GM18498 (cell line): ENCODE results near the gene KAZALD1.

Experiments used
- ATAC-seq: cut with Tn5 transposase; IDR thresholded peaks from one replicate; pipeline ENCODE4 v1.9.1; 2021; ENCODE audit warnings: mild to moderate bottlenecking, moderate library complexity; ENCODE audit not compliant: unreplicated experiment

Gene KAZALD1, protein sequence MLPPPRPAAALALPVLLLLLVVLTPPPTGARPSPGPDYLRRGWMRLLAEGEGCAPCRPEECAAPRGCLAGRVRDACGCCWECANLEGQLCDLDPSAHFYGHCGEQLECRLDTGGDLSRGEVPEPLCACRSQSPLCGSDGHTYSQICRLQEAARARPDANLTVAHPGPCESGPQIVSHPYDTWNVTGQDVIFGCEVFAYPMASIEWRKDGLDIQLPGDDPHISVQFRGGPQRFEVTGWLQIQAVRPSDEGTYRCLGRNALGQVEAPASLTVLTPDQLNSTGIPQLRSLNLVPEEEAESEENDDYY

DNA sequence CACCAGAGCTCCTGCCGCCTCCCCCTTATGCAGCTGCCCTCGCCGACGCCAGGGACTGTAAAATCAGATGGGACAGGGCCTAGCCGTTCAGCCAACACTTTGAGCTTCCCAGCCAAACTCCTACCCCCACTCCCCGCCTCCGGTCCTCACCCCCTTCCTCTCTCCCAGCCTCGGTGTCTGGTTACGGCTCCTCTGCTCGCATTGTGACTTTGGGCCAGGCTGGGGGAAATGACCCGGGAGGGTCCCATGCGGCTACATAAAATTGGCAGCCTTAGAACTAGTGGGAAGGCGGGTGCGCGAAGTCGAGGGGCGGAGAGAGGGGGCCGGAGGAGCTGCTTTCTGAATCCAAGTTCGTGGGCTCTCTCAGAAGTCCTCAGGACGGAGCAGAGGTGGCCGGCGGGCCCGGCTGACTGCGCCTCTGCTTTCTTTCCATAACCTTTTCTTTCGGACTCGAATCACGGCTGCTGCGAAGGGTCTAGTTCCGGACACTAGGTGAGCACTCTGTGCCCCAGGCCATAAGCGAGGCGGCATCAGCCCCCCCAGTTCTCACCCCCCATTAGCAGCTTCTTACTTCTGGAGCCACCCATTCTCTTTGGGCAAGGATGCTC lies at the start of gene KAZALD1:
KAZALD1 (plus strand) TSS at position 366 of the 608 bp plus-strand sequence. CDS start 604 bp downstream, outside the sequence.
- ATAC-seq, result no peak

DNA sequence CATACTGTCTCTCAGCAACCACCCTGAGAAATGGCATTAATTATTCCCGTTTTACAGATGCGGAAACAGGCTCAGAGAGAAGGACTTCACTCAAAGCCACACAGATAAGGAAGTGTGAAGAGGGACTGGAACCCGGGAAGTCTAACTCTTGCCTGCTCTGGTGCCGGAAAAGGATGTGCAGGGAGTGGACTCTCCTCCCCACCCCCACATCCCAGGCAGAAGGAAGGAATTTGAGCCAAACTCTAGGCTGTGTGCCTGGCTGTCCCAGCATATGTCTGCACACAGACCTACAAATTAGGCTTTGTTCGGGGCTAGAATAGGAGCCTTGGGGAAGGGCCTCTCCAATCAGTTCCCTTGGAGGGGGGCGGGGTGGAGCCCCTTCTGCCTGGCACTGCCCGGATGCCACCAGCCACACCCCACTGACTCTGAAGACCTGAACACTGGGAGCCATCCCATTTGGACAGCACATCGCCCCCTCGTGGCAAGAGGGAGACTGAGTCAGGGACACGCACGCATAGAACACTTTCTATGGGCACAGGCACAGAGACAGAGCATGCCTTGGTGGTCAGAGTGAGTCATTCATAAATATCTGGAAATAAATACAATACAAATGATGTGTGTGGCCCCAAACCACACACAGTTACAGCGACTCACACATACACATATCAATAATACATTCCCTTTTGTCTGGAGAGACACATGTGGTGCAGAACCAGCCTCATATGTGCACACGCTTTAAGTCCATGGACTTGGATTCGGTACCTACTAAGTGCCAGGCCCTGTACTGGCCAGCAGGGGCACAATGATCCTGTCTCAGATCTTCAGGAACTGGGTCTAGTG lies 49.0 kb upstream of the KAZALD1 start:
- peak; percentile 83 for ATAC-seq

DNA sequence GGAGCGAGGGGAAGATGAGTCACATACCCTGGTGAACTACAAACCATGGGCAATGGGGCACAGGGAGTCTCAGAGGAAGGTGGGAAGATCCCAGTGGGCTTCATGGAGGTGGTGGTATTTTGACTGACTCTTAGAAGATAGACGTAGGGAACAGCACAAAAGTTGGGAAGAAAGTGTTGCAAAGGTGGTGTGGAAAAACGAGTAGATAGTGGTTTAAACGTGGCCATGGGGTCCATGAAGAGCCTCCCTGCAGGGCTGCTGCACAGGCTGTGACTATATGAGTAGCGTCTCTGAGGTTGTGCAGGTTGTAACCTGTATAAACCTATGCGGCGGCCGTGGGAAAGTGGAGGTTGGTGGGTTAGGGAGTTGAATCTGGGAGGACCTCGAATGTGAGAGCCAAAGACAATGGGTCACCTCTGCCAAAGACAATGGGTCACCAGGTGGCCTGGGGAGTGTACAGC lies 48.4 kb upstream of the KAZALD1 start:
- no peak for ATAC-seq

DNA sequence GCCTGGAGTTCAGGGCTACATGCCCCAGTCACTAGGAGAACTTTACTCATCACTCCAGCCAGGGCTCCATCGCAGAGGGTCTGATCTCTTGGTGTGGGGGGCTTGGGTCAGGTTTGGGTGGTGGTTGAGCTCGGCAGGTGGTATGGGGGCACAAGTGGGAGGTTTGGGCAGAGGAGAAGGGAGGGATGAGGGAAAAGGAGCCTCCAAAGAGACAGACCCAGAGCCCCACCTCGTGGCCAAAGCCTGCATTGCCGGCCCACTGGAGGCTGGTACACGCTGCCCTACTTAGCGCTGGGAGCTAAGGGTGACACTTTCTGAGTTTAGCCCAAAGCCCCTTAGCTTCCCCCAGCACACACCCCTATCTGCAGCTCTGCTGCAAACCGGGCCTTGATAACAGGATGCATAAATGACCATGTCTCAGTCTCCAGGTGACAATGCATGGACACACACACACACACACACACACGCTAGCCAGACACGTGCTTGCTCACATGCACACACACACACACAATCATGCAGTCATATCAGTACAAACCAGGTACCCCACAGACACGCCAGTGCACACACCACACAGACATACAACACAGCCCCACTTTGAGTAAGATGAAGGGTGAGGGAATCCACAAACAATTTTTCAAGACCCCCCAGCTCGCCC lies 47.4 kb upstream of the KAZALD1 start:
- no peak for ATAC-seq

DNA sequence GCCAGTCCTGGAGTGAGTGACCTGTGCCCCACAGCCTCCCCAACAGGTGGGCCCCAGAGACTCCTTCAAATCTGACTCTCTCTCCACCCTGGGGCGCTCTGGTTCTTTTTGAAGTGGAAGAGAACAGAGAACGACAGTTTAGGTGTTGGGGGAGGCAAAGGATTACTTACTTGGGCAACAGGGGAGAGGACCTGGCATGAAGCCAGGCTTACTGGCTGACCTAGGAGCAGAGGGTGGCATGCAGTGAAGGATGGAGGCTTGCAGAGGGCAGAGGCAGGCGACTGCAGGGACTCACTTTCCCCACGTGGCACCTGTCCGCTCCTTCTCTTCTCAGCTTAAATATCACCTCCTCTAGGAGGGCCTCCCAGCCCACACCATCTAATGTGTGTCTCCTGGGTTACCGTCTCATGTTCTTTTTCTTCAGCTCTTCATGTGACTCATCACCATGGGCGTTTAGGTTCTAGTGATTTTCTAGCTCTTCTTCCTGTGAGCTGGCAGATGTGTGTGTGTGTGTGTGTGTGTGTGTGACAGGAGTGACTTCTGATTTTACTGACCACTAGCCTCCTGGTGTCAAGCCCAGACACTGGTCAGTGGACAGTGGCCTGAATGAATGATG lies 46.7 kb upstream of the KAZALD1 start:
- no peak for ATAC-seq

DNA sequence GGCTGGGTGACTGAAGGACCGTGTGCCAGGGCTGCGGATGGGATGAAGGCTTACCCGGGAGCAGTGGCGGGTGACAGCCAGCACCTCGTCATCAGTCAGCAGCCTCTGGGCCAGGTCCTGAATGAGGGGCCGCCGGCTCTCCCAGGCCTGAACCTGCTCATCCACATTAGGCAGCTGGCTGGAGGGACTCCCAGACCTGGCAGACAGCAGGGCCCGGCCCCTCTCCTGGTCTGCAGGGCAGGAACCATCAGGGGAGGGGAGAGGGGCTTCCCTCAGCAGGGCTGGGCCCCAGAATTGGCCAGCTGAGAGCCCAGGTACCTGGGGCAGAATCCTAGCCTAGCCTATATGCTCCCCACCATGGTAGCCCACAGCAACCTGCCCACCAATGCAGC lies 46.2 kb upstream of the KAZALD1 start:
- ATAC-seq, result no peak

DNA sequence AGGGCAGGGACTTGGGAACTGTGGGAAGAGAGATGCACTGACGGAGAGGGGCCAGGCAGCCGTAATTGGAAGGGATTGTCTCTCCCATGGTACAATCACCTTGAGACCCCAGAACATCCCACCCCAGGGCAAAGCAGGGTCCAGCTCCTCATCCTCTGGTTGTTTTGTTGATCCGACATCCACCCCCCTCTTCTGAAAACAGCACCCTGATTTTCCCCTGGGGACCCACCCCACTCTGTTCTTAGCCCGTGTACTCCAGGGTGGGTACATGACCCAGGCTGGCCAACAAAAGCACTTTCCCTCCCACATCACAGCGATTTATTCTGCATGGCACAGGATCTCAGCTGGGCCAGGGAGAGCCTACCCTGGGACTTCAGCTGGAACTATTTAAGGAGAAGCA lies 45.0 kb upstream of the KAZALD1 start:
- ATAC-seq, result no peak

DNA sequence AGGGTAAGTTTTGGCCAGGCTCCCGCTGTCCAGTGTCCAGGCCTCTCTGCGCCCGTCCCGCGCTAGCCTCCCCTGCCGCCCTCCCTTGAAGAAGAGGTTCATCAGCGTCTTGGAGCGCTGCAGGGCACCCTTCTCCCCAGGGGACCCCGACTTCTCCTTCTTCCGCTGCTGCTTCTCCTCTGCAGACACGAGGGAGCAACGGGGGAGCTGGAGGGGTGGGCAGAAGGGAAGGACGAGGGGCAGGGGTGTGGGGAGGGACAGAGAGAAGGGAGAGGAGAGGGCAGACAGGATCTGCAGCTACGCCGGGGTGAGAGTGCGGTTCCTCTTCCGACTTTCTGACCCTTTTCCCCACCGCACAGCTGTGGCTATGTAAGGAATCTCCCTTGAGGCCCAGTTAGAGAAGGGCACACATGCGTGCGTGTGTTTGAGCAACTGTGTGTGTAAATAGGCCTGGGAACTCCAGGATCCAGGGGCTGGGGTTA lies 43.6 kb upstream of the KAZALD1 start:
- ATAC-seq, result no peak

DNA sequence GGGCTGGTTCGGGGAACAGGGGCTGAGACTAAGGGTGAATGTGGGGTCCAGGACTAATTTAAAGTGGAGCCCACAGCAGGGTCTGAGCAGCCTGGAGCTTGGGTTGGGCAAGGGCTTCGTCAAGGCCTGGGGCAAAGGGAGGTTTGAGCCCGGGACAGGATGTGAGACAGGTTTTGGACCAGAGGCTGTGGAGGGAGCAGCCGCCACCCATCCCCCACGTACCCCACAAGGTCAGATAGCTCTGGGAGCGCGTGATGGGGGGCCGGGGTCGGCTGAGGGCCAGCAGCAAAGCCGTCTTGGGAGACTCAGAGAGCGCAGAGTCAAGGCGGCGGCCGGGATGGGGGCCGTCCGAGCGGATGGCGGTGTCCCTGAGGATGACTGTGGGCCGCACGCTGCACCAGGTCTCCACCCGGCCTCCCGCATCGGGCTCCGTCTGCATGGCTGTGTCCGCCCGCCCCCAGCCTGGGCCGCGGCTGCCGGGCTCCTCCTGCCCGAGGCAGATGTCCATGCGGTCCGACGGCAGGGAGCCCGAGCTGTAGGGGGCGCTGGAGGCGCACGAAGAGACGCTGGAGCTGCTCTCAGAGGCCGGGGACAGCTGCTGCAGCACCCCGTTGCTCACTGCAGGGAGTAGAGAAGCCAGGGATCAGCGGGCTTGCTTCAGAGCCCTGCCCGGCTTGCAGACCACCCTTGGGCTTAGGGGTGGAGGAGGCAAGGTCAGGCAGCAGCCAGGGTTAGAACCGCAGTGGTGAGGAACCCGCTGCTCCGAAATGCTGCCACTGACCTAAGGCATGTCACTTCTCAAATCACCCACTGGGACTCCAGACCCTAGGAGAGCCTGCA lies 43.0 kb upstream of the KAZALD1 start:
- no peak for ATAC-seq

DNA sequence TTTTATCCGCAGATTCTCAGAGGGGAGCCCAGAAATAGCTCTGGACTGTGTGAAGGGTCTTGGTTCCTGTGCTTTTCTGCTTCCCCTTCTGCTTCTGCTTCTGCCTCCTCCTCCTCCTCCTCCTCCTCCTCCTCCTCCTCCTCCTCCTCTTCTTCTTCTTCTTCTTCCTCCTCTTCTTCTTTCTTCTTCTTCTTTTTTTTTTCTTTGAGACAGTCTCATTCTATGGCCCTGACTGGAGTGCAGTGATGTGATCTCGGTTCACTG lies 42.4 kb upstream of the KAZALD1 start:
- ATAC-seq, result no peak

DNA sequence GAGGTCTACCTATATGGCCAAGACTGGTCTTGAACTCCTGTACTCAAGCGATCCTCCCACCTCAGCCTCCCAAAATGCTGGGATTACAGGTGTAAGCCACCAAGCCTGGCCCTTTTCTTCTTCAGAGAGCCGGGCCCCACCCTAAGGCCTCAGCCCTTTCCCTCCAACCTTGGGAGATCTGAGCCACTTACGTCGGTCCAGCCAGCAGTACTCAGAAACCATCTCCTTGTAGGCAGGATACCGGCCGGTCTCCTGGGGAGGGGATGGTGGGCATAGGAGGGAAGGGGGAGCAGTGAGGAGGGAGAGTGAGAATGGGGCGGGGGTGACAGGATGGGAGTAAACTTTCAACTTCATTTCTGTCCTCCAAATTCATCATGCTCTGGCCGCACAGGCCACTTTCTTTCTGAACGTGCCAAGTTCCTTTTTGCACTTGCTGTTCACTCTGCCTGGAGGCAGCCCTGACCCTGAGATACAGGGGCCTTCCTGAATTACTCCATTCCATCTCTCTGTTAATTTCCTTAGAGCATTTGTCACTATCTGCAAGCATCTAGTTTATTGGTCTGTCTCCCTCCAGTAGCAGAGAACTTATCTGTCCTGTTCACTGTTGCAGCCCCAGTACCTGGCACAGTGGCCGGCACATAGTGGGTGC lies 41.2 kb upstream of the KAZALD1 start:
- ATAC-seq, result no peak

DNA sequence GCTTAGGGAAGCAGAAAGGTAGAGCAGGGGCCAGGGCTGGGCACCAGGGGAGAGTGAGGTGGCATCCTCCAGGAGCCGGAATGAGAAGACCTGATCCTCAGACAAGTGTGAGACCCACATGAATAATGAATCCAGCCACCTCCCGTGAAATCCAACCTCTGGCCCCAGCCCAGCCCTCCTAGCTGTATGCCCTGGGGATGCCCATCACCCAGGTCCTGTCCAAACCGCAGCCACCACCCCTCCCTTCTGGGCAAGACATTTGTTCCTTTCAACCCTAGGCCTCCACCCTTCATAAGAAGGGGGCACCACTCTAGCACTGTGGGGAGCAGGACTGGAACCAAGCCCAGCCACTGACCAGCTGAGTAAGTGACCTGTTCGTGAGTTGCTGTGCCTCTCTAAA lies 40.5 kb upstream of the KAZALD1 start:
- ATAC-seq, result no peak

DNA sequence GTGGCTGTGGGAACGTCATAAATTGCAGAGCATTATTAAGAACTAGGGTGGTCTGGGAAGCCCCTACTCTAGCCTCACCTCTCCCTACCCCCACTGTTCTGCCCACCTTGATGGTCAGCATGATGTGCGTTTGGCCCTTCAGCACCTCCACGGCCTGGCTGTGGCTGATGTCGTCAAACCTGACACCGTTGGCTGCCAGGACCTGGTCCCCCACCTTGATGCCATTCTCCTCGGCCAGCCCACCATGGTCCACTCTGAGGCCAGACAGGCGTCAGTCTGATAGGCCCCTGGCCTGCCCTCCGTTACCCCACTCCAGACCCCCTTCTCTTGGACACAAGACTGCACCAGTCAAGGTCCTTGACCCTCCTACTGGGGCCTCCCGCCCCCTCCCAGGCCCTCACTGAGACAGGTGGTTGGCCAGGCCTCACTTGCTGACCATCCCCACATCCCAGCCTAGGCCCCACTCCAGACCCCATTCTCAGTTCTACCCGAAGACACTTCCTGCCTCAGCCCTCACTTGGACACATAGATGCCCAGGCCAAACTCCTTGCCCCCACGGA lies 40.0 kb upstream of the KAZALD1 start:
- ATAC-seq, result no peak

DNA sequence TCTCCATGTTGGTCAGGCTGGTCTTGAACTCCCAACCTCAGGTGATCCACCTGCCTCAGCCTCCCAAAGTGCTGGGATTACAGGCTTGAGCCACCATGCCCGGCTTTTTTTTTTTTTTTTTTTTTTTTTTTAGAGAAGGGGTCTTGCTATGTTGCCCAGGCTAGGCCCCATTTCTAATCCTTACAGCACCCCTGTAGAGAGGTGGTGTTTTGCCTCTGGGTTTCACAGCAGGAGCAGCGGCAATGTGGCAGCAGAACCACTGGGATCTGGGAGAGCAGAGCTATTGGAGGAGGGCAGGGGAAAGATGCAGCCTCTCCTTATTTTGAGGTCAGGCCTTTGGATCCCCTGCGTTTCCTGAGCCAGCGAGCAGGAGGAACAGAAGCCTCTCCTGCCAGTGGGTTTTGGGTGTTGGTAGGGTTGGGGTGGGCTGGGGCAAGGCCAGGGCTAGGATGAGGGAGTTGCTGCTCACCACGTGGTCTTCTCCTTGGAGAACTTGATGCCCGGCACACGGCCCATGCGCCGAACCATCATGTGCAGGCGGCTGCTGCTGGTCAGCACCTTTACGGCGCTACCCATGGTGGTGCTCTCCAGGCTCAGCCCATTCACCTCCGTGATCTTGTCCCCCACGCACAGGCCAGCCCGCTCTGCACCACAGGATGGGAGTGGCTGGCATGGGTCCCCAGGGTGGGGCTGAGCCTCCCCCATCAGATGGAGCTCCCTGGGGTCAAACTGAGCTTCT lies 38.7 kb upstream of the KAZALD1 start:
- no peak for ATAC-seq

DNA sequence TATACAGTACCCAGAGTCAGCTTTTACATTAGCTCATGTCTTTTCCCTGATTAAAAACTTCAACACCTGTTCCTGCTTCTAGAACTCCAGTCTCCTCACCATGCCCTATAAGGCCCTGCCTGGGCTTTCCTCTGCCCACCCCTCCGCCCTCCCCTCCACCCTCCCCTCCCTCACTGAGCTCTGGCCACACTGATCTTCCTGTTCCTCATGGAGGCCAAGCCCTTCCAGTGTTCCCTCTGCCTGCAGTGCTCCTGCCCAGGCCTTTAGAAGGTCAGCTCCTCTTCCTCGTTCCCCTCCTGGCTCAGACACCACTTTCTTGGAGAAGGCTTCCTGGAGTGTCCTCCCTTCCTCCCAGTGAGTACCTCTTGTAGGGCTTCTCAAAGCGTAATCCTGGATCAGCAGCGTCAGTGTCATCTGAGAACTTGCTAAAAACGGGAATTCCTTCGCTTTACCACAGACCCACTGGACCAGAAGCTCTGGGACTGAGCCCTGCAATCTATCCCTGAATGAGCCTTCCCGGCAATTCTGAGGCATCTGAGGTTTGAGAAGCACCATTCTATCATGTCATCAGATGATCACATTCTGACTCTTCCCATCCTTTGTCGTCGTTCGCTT lies 34.6 kb upstream of the KAZALD1 start:
- ATAC-seq, result no peak

DNA sequence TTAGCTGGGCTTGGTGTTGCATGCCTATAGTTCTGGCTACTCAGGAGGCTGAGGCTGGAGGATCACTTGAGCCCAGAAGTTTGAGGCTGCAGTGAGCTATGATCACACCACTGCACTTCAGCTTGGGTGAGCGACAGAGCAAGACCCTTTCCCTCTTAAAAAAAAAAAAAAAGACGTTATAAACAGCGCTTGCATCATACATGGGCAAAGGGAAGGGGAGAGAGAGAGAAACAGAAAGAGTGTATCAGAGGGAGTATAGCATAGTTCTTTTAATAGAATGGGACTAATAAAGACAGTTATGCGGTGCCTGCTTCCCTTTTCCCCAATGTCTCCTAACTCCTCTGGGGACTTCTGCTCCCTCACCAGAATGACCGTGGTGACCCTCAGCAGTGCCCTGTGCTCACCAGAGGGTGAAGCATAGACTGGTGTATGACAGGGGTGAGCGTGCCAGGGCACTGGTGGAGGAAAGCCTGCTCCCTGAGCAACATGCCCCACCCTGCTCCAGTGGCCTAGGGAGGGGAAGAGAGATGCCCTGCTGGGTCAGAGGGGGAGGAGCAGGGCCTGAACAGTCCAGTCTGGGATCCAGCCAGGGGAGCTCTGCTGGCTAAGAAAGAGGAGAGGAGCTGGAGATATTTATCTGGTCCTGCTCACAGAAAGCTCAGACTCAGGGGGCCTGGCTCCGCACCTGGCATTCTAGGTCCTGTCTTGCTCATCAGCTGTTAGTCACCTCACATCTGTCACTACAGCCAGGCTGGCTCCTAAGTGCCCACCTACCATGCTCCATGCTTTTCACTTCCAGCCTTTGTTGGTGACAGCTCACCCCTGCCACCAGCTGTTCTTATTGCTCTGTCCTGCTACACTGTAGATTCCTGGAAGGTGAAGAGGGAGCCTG lies 33.1 kb upstream of the KAZALD1 start:
- ATAC-seq, result no peak
